PC-3 (cell line): ENCODE results near the gene KIF2A. TPM values are rescaled to one million over a fixed set of nuclear protein-coding genes. Genes with fewer than 3 reads are reported as not detected.

ENCODE experiments used
- ATAC-seq: fragments of 200-7000 bp; cut with Tn5 transposase; 2 replicates; pipeline ENCODE4 v1.9.1; 2020; ENCODE audit warnings: mild to moderate bottlenecking, moderate library complexity
- BruUV-seq: library from RNA; stranded (reverse); fragments of 400-500 nt; replicated peaks from 2 replicates; lab custom pipeline; 2021; lab: Mats Ljungman, UMichigan
- CTCF ChIA-PET: fragments of 300-600 bp; sonication (Branson Sonifier 250); formaldehyde crosslinking; loops from one replicate; lab custom pipeline; 2022; ENCODE audit warnings: antibody characterized with exemption; lab: Charles Lee
- POLR2A ChIA-PET: fragments of 300-600 bp; sonication (Branson Sonifier 250); formaldehyde crosslinking; loops from one replicate; lab custom pipeline; 2022; ENCODE audit warnings: antibody characterized with exemption; ENCODE audit not compliant: unreplicated experiment; lab: Charles Lee
- DNase-seq: peaks from one replicate; pipeline ENCODE4 v3.0.0-alpha.2; 2015
- H2AFZ ChIP-seq: fragments of 300-600 bp; sonication (generic); 2 replicates; pipeline ENCODE4 v1.6.0; 2016; ENCODE audit warnings: antibody characterized with exemption, low read length
- H3F3A ChIP-seq: fragments of 300-600 bp; sonication (generic); one replicate; pipeline ENCODE4 v1.6.0; 2017; ENCODE audit warnings: antibody characterized with exemption, low read length, control low read depth, mild to moderate bottlenecking; ENCODE audit not compliant: unreplicated experiment
- H3K27ac ChIP-seq: fragments of 300-600 bp; sonication (generic); 2 replicates; pipeline ENCODE4 v1.5.1; 2016; ENCODE audit warnings: mild to moderate bottlenecking, low read length
- H3K27me3 ChIP-seq: fragments of 300-600 bp; sonication (generic); 2 replicates; pipeline ENCODE4 v1.6.1; 2016; ENCODE audit warnings: low read length, mixed read lengths
- H3K36me3 ChIP-seq: fragments of 300-600 bp; sonication (generic); 2 replicates; pipeline ENCODE4 v1.6.1; 2016; ENCODE audit warnings: low read depth, mixed run types, low read length, mixed read lengths
- H3K4me1 ChIP-seq: fragments of 300-600 bp; sonication (generic); 2 replicates; pipeline ENCODE4 v1.5.1; 2016; ENCODE audit warnings: low read length; ENCODE audit not compliant: insufficient read depth
- H3K4me2 ChIP-seq: fragments of 300-600 bp; sonication (generic); 2 replicates; pipeline ENCODE4 v1.6.0; 2016; ENCODE audit warnings: low read length
- H3K4me3 ChIP-seq: fragments of 300-600 bp; sonication (generic); 2 replicates; pipeline ENCODE4 v1.5.1; 2016; ENCODE audit warnings: mild to moderate bottlenecking, low read length, mixed read lengths
- H3K79me2 ChIP-seq: fragments of 300-600 bp; sonication (generic); 2 replicates; pipeline ENCODE4 v1.6.1; 2017; ENCODE audit warnings: low read length, mixed read lengths
- H3K9ac ChIP-seq: fragments of 300-600 bp; sonication (generic); 2 replicates; pipeline ENCODE4 v1.6.0; 2016; ENCODE audit warnings: mild to moderate bottlenecking, low read length
- H3K9me2 ChIP-seq: fragments of 300-600 bp; sonication (generic); replicated peaks from 2 replicates; pipeline ENCODE4 v1.6.1; 2016; ENCODE audit warnings: mixed run types, low read length, mixed read lengths
- H3K9me3 ChIP-seq: fragments of 300-600 bp; sonication (generic); 2 replicates; pipeline ENCODE4 v1.6.1; 2016; ENCODE audit warnings: low read length, mixed read lengths
- H4K20me1 ChIP-seq: fragments of 300-600 bp; sonication (generic); 2 replicates; pipeline ENCODE4 v1.6.1; 2016; ENCODE audit warnings: low read length, mixed read lengths
- CTCF ChIP-seq: fragments of 300-600 bp; sonication (generic); conservative IDR thresholded peaks from 2 replicates; pipeline ENCODE4 v1.5.1; 2017; ENCODE audit warnings: antibody characterized with exemption, low read depth, mild to moderate bottlenecking, low read length
- EZH2 ChIP-seq: fragments of 300-600 bp; sonication (generic); IDR thresholded peaks from one replicate; pipeline ENCODE4 v1.6.1; 2017; ENCODE audit warnings: antibody characterized with exemption, mild to moderate bottlenecking, low read length; ENCODE audit not compliant: unreplicated experiment
- EZH2phosphoT487 ChIP-seq: fragments of 300-600 bp; sonication (generic); IDR thresholded peaks from 2 replicates; pipeline ENCODE4 v1.6.1; 2018; ENCODE audit warnings: mild to moderate bottlenecking, antibody characterized with exemption, low read length, borderline replicate concordance
- intact Hi-C: fragments of 100-400 bp; cut with micrococcal nuclease; formaldehyde crosslinking; loops from 2 replicates; pipeline ENCODE4 v1.9.0; 2023
- total RNA-seq: library from RNA; depleted of rRNA; stranded (reverse); fragments of >200 nt; gene quantifications from 2 replicates; pipeline ENCODE4 v1.2.3, GENCODE V29; 2014

KIF2A gene
- total RNA-seq, 1 experiment from 2014 or later: 26.4 TPM

GRCh38 chr5:62326702-62327101 lies 20.7 kb downstream of the KIF2A start:
- BruUV-seq: no TSS peak
- ATAC-seq (no peak), DNase-seq (no peak)
- no peaks in the 10 kb centered on the region for H3K9me3 ChIP-seq
- intact Hi-C loops: no loop called here
- CTCF ChIA-PET: no interaction called here
- peaks cover 6% of the 10 kb centered on the region; the same call in 1 of the 2 replicates for H3K4me1 ChIP-seq
- TF ChIP-seq CTCF: no peak
- no peak for TF ChIP-seq EZH2
- no peak for TF ChIP-seq EZH2phosphoT487
- no peaks in the 10 kb centered on the region for H3F3A ChIP-seq
- H3K9ac ChIP-seq: no peak overlapping the region
- peaks cover 35% of the 10 kb centered on the region for H3K79me2 ChIP-seq
- H3K27ac ChIP-seq: no peak overlapping the region
- 0 out of 2 replicates have a peak, but pooled peaks cover 3% of the 10 kb centered on the region for H4K20me1 ChIP-seq
- H2AFZ ChIP-seq: no peak overlapping the region
- POLR2A ChIA-PET: no interaction called here
- H3K36me3 ChIP-seq: no peaks in the 10 kb centered on the region
- no peak overlapping the region for H3K4me3 ChIP-seq
- no peak overlapping the region for H3K4me2 ChIP-seq
- H3K9me2 ChIP-seq: no peaks in the 10 kb centered on the region
- no peaks in the 10 kb centered on the region for H3K27me3 ChIP-seq

DNA sequence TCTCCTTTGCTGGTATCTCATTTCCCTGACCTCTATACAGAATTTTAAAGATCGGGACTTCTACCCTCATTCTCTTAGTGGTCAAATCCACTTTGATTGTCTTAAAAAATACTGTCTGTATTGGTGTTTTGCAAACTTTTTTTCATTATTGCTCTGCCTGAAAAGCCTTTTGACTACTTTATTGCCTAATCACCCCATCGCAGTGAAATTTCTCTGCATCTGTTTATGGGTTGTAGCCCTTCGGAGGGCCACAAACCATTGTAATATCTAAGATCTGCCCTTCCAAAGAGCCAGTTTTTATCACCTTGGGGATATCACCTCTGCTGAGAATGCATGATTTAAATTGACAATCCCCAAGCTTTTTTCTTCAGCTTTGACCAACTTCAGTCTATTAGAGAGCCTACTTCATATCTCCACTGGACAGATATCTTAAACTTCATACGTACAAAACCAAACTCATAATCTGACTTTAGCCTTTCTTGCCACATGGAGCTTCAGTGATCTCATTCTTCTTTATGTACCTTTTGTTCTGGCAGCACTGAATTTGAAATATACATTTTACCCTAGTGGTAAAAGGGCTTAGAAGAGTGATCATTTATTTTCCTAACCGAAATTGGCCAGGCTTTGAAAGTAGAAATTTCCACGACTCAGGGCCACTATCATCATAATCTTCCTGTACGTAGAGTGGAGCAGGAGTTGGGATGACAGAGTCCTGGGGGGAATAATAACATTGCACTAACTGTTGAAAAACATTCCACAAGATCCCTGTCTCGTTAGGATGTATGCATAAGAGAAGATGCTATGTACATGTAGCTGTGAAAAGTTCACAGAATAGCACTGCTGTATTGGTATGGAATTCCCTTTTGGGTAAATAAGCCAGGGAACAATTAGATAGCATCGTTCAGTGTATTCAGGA lies 21.4 kb downstream of the KIF2A start:
- no peaks in the 10 kb centered on the region for H3F3A ChIP-seq
- H3K4me2 ChIP-seq: no peak overlapping the region
- H3K9me3 ChIP-seq: no peaks in the 10 kb centered on the region
- no peak overlapping the region for H3K9ac ChIP-seq
- ATAC-seq (no peak), DNase-seq (no peak)
- BruUV-seq: no TSS peak
- no peaks in the 10 kb centered on the region for H3K36me3 ChIP-seq
- POLR2A ChIA-PET: no interaction called here
- no peaks in the 10 kb centered on the region for H3K27me3 ChIP-seq
- CTCF ChIA-PET: no interaction called here
- 0 out of 2 replicates have a peak, but pooled peaks cover 3% of the 10 kb centered on the region for H4K20me1 ChIP-seq
- H3K4me1 ChIP-seq: peaks cover 6% of the 10 kb centered on the region; the same call in 1 of the 2 replicates
- H3K9me2 ChIP-seq: no peaks in the 10 kb centered on the region
- no peak overlapping the region for H3K4me3 ChIP-seq
- no peak overlapping the region for H3K27ac ChIP-seq
- intact Hi-C loops: no loop called here
- H2AFZ ChIP-seq: no peak overlapping the region
- TF ChIP-seq CTCF (no peak), EZH2 (no peak), EZH2phosphoT487 (no peak)
- peaks cover 33% of the 10 kb centered on the region for H3K79me2 ChIP-seq
